NCI-H2196 treated with DMSO at 0.1 percent for 48 hours (cell line): ENCODE results near the gene RWDD3.

Source experiments
- DNase-seq: peaks from one replicate; lab custom pipeline; 2025; ENCODE audit not compliant: unreplicated experiment; lab: John Stamatoyannopoulos, UW

Gene RWDD3

DNA sequence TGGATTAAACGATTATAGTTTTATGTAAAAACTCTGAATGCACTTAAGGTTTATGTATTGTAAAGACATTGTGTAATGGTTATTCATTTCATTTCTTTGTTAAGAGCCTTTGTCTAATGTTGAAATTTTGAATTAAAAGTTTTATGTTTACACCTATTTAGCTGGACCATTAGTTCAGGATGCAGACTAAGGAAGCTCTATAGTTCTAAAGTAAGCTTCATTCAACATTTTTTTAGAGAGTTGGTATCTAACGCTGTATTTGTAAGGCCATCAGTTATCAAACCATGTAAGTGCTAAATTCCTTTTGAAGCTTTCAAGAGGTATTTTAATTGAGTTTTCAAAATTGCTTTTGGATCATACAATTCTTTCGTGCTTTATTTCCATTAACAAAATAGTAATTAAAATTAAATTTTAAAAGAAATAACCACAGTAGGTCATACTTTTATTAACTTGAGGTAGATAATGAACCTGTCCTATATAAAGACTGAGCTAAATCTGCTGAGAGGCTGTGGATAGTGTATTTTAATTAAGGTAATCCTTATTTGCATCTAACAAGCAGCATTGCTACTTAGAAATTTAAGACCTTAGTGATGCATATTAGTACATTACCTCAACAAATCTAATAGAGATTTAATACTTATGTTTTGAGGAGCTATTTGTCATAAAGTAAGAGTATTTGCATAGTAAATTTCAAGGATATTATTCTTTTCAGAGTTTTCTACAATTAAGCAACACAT, 47.9 kb downstream of the RWDD3 start:
- no peak for DNase-seq

GRCh38 chr1:95282518-95282895, 48.5 kb downstream of the RWDD3 start:
- no peak for DNase-seq

DNA sequence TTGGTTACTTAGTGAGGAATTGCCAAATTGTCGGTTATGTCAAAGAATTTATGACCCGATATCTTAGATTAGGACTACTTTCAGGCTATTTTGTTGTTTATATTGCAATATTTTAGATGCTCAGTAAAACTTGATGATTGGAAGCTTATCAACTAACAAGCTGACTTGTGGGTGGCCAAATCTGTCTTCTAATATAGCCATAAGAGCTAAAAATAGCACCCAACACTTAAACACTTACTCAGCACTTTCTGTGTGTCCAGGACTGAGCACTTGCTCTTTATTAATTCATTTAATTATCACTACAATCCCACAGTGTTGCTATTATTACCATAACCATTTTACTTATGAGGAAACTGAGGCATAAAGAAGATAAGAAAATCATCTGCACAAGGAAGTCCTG, 50.4 kb downstream of the RWDD3 start:
- DNase-seq: no peak

DNA sequence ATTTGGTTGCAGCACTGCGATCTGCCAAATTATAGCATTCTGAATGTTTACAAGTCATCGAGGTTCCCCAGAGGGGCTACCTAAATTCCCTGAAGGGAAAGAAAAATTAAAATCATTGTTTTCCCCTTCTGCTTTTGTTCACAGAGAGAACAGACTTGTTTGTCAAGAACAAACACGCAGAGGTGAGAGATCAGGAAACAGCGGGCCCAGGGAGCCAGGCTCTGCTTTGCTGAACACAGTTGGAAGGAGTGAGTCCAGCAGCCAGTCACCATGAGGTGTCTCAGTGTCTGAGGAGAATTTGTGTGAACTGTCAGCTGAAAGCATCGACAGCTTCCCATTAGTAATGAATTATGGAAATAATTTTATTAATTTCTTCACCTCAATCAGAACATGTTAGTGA, 52.5 kb downstream of the RWDD3 start:
- DNase-seq: no peak

- no peak for DNase-seq
Observed at GRCh38 chr1:95287081-95287480, 53.1 kb downstream of the RWDD3 start.

- DNase-seq: no peak
Observed at GRCh38 chr1:95287825-95288224, 53.8 kb downstream of the RWDD3 start.
